H9 (cell line): ENCODE results near the gene ZNF792. TPM values are rescaled to one million over a fixed set of nuclear protein-coding genes. Genes with fewer than 3 reads are reported as not detected.

Experiments
- DNase-seq: peaks from one replicate; pipeline ENCODE4 v3.0.0-alpha.2; 2017
- H2AFZ ChIP-seq: one replicate; pipeline ENCODE4 v1.6.1; 2013; ENCODE audit warnings: mild to moderate bottlenecking, low read length, control low read depth, moderate library complexity
- H2AK5ac ChIP-seq: 2 replicates; pipeline ENCODE4 v1.6.1; 2013; ENCODE audit warnings: low read length, control low read depth, mixed read lengths; ENCODE audit not compliant: insufficient read length
- H2BK120ac ChIP-seq: one replicate; pipeline ENCODE4 v1.6.1; 2013; ENCODE audit warnings: low read depth, mild to moderate bottlenecking, low read length, control low read depth, inconsistent platforms; ENCODE audit not compliant: poor library complexity, severe bottlenecking
- H2BK12ac ChIP-seq: 2 replicates; pipeline ENCODE4 v1.6.1; 2013; ENCODE audit warnings: low read length, control low read depth, mixed read lengths, low read depth; ENCODE audit not compliant: insufficient read length
- H2BK15ac ChIP-seq: 2 replicates; pipeline ENCODE4 v1.6.1; 2013; ENCODE audit warnings: low read depth, low read length, control low read depth
- H2BK20ac ChIP-seq: one replicate; pipeline ENCODE4 v1.6.1; 2013; ENCODE audit warnings: low read depth, mild to moderate bottlenecking, low read length, control low read depth, inconsistent platforms; ENCODE audit not compliant: poor library complexity, severe bottlenecking
- H2BK5ac ChIP-seq: 2 replicates; pipeline ENCODE4 v1.6.1; 2013; ENCODE audit warnings: low read length, control low read depth, mixed read lengths; ENCODE audit not compliant: insufficient read length
- H3K14ac ChIP-seq: 2 replicates; pipeline ENCODE4 v1.6.1; 2013; ENCODE audit warnings: low read length, control low read depth; ENCODE audit not compliant: insufficient read depth
- H3K18ac ChIP-seq: 2 replicates; pipeline ENCODE4 v1.6.1; 2013; ENCODE audit warnings: low read depth, mild to moderate bottlenecking, mixed read lengths, low read length, control low read depth; ENCODE audit not compliant: insufficient read length
- H3K23ac ChIP-seq: 2 replicates; pipeline ENCODE4 v1.6.1; 2013; ENCODE audit warnings: low read length, control low read depth, mixed read lengths, low read depth; ENCODE audit not compliant: insufficient read length
- H3K23me2 ChIP-seq: 2 replicates; pipeline ENCODE4 v1.6.1; 2013; ENCODE audit warnings: low read depth, mild to moderate bottlenecking, mixed read lengths, low read length, control low read depth; ENCODE audit not compliant: insufficient read length, poor library complexity, severe bottlenecking
- H3K27ac ChIP-seq: 2 replicates; pipeline ENCODE4 v1.5.1; 2013; ENCODE audit warnings: low read length, control low read depth, mixed read lengths, low read depth; ENCODE audit not compliant: insufficient read length
- H3K27me3 ChIP-seq: 2 replicates; pipeline ENCODE4 v1.6.1; 2013; ENCODE audit warnings: low read length, control low read depth, inconsistent platforms; ENCODE audit not compliant: insufficient read depth
- H3K4ac ChIP-seq: 2 replicates; pipeline ENCODE4 v1.6.1; 2013; ENCODE audit warnings: low read depth, mild to moderate bottlenecking, control low read depth, inconsistent platforms, low read length, moderate library complexity
- H3K4me1 ChIP-seq: 2 replicates; pipeline ENCODE4 v1.6.1; 2013; ENCODE audit warnings: low read length, control low read depth, inconsistent platforms; ENCODE audit not compliant: insufficient read depth
- H3K4me2 ChIP-seq: 2 replicates; pipeline ENCODE4 v1.6.1; 2013; ENCODE audit warnings: low read length, control low read depth, mixed read lengths; ENCODE audit not compliant: insufficient read length, insufficient read depth
- H3K56ac ChIP-seq: 2 replicates; pipeline ENCODE4 v1.6.1; 2013; ENCODE audit warnings: low read depth, mild to moderate bottlenecking, mixed read lengths, low read length, control low read depth; ENCODE audit not compliant: insufficient read length
- H3K79me1 ChIP-seq: 2 replicates; pipeline ENCODE4 v1.6.1; 2013; ENCODE audit warnings: low read depth, mild to moderate bottlenecking, moderate library complexity, low read length, control low read depth, inconsistent platforms; ENCODE audit not compliant: insufficient read depth, poor library complexity, severe bottlenecking
- H3K79me2 ChIP-seq: 2 replicates; pipeline ENCODE4 v1.6.1; 2013; ENCODE audit warnings: low read length, control low read depth, inconsistent platforms; ENCODE audit not compliant: insufficient read depth
- H3K9ac ChIP-seq: 2 replicates; pipeline ENCODE4 v1.6.1; 2013; ENCODE audit warnings: low read length, control low read depth, mixed read lengths; ENCODE audit not compliant: insufficient read length; ENCODE audit errors: extremely low read depth
- H3K9me3 ChIP-seq: one replicate; pipeline ENCODE4 v1.6.1; 2013; ENCODE audit warnings: low read depth, low read length, inconsistent platforms; ENCODE audit not compliant: control insufficient read depth
- H3T11ph ChIP-seq: one replicate; pipeline ENCODE4 v1.6.1; 2013; ENCODE audit warnings: mild to moderate bottlenecking, low read length, control low read depth, inconsistent platforms
- H4K20me1 ChIP-seq: one replicate; pipeline ENCODE4 v1.6.1; 2013; ENCODE audit not compliant: control insufficient read depth, insufficient read length, insufficient read depth
- H4K5ac ChIP-seq: 2 replicates; pipeline ENCODE4 v1.6.1; 2013; ENCODE audit warnings: low read depth, mild to moderate bottlenecking, mixed read lengths, low read length, control low read depth; ENCODE audit not compliant: insufficient read length
- H4K8ac ChIP-seq: replicated peaks from 2 replicates; pipeline ENCODE4 v1.6.1; 2013; ENCODE audit warnings: low read length, control low read depth, mixed read lengths, low read depth; ENCODE audit not compliant: insufficient read length
- H4K91ac ChIP-seq: 2 replicates; pipeline ENCODE4 v1.6.1; 2013; ENCODE audit warnings: low read depth, mild to moderate bottlenecking, moderate library complexity, mixed read lengths, low read length, control low read depth; ENCODE audit not compliant: insufficient read length
- H3K27ac Mint-ChIP-seq, 3 experiments: 2 replicates in 2 of 3; 3 replicates in 1 of 3; pipeline ENCODE4 v1.8.0; 2020 to 2021; ENCODE audit warnings: mixed read lengths in 3 of 3, mild to moderate bottlenecking in 1 of 3, moderate library complexity in 1 of 3
- H3K27me3 Mint-ChIP-seq: 2 replicates; pipeline ENCODE4 v1.8.0; 2021; ENCODE audit warnings: low read depth, mild to moderate bottlenecking, moderate library complexity, mixed read lengths
- H3K36me3 Mint-ChIP-seq, 3 experiments: 2 replicates in 2 of 3; 3 replicates in 1 of 3; pipeline ENCODE4 v1.8.0; 2020 to 2021; ENCODE audit warnings: low read depth in 3 of 3, mixed read lengths in 3 of 3; ENCODE audit not compliant: insufficient read depth in 1 of 3
- H3K4me1 Mint-ChIP-seq, 2 experiments: 2 replicates each; pipeline ENCODE4 v1.8.0; 2020; ENCODE audit warnings: mixed read lengths in 2 of 2
- H3K4me3 Mint-ChIP-seq, 2 experiments: 2 replicates in 1 of 2; 3 replicates in 1 of 2; pipeline ENCODE4 v1.8.0; 2020 to 2021; ENCODE audit warnings: mild to moderate bottlenecking in 2 of 2, mixed read lengths in 2 of 2, moderate library complexity in 1 of 2
- H3K9me3 Mint-ChIP-seq, 2 experiments: 2 replicates in 1 of 2; 3 replicates in 1 of 2; pipeline ENCODE4 v1.8.0; 2020; ENCODE audit warnings: mild to moderate bottlenecking in 2 of 2, mixed read lengths in 2 of 2, moderate library complexity in 1 of 2
- CTCF ChIP-seq: fragments of 200-600 bp; sonication (generic); conservative IDR thresholded peaks from 3 replicates; pipeline ENCODE4 v1.8.0; 2021; ENCODE audit warnings: antibody characterized with exemption, mild to moderate bottlenecking
- WGBS: extraction: QIAGEN DNeasy Blood & Tissue Kit; methylation state at CpG from one replicate; pipeline ENCODE4 v1.1.7; 2013; ENCODE audit warnings: missing lambda C conversion rate, low lambda C conversion rate, mixed read lengths; ENCODE audit not compliant: insufficient read length; ENCODE audit errors: extremely low coverage; 5-methylcytosine and 5-hydroxymethylcytosine counted together
- total RNA-seq: library from RNA; stranded (reverse); gene quantifications from 2 replicates; pipeline ENCODE4 v1.2.1, GENCODE V29; 2021

ZNF792 gene
- total RNA-seq, 1 experiment from 2014 or later = 8.3 TPM

- peaks cover 6% of the 10 kb centered on the region; the same call in 1 of the 2 replicates for H3K4me1 ChIP-seq
- no peak overlapping the region for H2BK12ac ChIP-seq
- no peak for DNase-seq
- no peak overlapping the region for H3K14ac ChIP-seq
- H3K4ac ChIP-seq = no peak overlapping the region
- no peak overlapping the region for H3T11ph ChIP-seq
- no peak overlapping the region for H4K91ac ChIP-seq
- H4K5ac ChIP-seq = no peak overlapping the region
- no peak overlapping the region for H2BK20ac ChIP-seq
- peaks cover 19% of the 10 kb centered on the region for H3K9me3 ChIP-seq
- no peak overlapping the region for H3K18ac ChIP-seq
- no peak overlapping the region for H3K27ac Mint-ChIP-seq
- H3K27me3 ChIP-seq = no peaks in the 10 kb centered on the region
- peak overlapping the region; percentile 84 for H3K4me2 ChIP-seq
- no peaks in the 10 kb centered on the region for H3K79me1 ChIP-seq
- peaks cover 36% of the 10 kb centered on the region for H3K27me3 Mint-ChIP-seq
- H3K36me3 Mint-ChIP-seq = peaks cover 29 to 40% (median 32%) of the 10 kb centered on the region in 3 experiments
- peak overlapping the region; percentile 64 to 80 for H3K4me3 Mint-ChIP-seq
- no peak overlapping the region for H2AK5ac ChIP-seq
- WGBS = no CpG with 5 or more reads among the region's 6 CpGs
- no peak overlapping the region for H3K27ac ChIP-seq
- H3K79me2 ChIP-seq = peaks cover 2% of the 10 kb centered on the region; the same call in 1 of the 2 replicates
- H2BK15ac ChIP-seq = no peak overlapping the region
- H3K23me2 ChIP-seq = peaks cover 6% of the 10 kb centered on the region
- no peaks in the 10 kb centered on the region for H4K20me1 ChIP-seq
- no peak overlapping the region for H3K9ac ChIP-seq
- no peak overlapping the region for H2AFZ ChIP-seq
- no peak overlapping the region for H4K8ac ChIP-seq
- TF ChIP-seq CTCF = no peak
- peaks cover 19 to 31% of the 10 kb centered on the region in 2 experiments for H3K4me1 Mint-ChIP-seq
- H3K56ac ChIP-seq = no peak overlapping the region
- H3K23ac ChIP-seq = no peak overlapping the region
- H3K9me3 Mint-ChIP-seq = peaks cover 40 to 55% of the 10 kb centered on the region in 2 experiments
- H2BK120ac ChIP-seq = no peak overlapping the region
- no peak overlapping the region for H2BK5ac ChIP-seq
Measured at GRCh38 chr19:34964598-34964997, 569 bp upstream of the ZNF792 start.
